HUDEP-2 (cell line): ENCODE data around the gene PPT2.

Experiments
- DNase-seq, 76 experiments: peaks; one replicate each; lab custom pipeline; 2025; ENCODE audit not compliant: unreplicated experiment in 76 of 76; lab: John Stamatoyannopoulos, UW

The PPT2 gene, protein sequence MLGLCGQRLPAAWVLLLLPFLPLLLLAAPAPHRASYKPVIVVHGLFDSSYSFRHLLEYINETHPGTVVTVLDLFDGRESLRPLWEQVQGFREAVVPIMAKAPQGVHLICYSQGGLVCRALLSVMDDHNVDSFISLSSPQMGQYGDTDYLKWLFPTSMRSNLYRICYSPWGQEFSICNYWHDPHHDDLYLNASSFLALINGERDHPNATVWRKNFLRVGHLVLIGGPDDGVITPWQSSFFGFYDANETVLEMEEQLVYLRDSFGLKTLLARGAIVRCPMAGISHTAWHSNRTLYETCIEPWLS

DNA sequence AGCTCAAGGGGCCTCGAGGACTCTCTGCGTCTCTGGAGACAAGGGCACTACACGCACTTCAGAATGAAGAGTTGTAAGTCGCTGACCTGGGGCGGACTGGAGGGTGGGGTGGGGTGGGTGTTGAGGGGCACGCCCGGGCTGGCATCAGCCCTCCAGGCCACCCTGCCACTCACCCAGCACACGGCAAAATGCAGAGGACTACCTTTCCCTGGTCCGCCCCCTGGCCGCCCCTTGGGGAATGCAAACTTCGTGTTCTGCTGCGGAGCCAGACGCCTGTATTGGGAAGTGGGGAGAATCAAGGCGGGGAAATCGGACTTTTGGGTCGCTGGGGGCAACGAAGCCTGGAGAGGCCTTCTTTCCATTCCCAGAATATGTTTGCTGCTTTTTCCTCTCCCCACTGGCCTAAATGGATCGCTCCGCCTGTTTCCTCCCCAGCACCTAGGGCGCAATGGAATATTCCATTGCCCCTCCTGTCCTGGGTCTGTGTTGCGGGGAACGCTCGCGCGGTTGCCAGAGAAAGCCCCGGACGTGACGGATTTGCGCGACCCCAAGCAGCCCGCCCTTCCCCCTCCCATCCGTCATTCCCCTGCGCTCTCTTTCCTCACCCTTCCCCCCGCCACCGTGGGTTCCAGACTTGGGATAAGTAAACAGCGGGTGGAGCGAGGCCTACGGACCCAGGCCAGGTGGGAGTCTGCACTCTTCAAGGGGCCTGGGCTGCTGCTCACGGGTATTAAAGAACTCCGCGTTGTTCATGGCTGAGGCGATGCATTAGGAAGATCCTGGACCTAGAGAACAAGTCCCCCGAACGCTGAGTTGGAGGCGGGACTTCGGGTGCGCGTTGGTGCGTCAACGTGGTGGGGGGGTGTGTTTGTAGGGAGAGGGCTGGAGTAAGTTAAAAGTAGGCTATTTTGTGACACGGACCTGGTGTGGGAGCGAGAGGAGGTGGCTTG is at the start of gene PPT2:
Gene PPT2 (plus strand): TSS at position 578 of the 950 bp plus-strand sequence. CDS start 454 bp downstream, outside the sequence.
- DNase-seq, result peak in 74 of 76 experiments; percentile 69 to 97 (median 90)

GRCh38 chr6:32105433-32105832 is 48.5 kb upstream of the PPT2 start:
- DNase-seq, result peak in 30 of 76 experiments; percentile 13 to 53 (median 30)

DNA sequence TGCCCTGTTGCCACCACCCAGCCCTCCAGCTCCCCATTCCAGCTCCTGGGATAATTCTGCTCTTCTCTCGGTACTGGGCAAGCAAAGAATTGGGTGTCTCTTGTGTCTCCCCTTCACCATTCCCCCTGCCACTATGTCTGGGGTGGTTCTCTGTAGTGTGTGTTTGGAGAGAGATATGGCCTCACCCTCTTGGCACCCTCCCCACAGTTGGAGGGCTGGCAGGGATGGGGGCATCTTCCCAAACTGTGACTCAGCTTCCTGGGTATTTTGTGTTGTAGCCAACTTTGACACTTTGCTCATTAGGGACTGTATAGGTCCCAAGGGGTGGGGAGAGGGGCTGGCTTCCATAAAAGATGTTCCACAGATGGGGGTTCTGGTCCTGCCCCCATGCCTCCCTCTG is 46.5 kb upstream of the PPT2 start:
- peak in 68 of 76 experiments; percentile 7 to 91 (median 70) for DNase-seq

- peak in 37 of 76 experiments; percentile 14 to 69 (median 39) for DNase-seq
Observed at GRCh38 chr6:32108094-32108627, 45.8 kb upstream of the PPT2 start.

DNA sequence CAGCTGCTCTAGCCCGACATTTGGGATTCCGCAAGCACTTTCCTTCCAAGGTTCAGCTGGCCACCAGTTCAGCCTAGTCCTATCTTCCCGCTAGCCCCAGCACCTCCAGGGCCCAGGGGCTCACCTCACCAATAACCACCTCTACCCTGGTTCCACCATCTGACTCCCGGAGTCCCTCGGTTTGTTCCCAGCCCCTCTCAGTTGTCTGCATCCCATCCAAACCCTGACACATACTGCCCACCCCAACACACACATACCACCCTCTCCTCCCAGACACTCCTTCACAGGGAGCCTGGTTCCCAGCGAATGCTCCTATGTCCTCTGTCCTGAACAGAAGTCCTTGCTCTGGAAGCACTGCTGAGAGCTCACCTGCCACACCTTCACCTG is 45.2 kb upstream of the PPT2 start:
- no peak for DNase-seq

DNA sequence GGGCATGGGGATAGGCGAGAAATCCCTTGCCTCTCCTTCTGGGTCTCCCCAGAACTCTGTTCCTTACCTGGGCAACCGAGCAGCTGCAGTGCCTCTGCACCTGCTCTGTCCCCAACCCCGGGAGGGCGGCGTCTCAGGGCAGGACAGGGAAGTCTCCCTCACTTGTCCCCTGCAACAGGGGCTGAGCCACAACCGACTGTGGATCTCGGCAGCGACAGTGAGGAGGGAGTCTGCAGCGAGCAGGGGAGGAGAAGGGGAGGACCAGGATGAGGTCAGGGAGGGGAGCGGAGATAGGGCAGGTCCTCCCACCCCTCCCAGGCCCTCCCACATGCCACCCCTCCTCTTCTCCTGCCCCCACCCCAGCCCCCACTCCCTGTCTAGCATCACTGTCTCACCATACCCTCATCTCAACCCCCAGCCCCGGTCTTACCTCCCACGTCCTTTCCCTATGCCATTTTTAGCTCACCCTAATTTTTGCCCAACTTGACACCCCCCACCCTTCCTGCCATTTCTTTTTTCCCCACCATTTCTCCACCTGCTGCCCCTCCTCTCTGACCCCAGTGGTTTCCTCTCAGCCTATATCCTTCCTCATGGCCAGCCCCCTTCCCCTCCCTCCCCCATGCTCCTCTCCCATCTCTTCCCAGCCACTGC is 44.7 kb upstream of the PPT2 start, which contains the start of gene TNXB:
Gene TNXB (minus strand): TSS at position 225 of the 651 bp plus-strand sequence. CDS start 11,140 bp downstream, outside the sequence.
- DNase-seq, result peak in 45 of 76 experiments; percentile 14 to 74 (median 45)

- peak in 1 of 76 experiments; percentile 45 for DNase-seq
Observed at GRCh38 chr6:32109765-32110160, 44.2 kb upstream of the PPT2 start.

DNA sequence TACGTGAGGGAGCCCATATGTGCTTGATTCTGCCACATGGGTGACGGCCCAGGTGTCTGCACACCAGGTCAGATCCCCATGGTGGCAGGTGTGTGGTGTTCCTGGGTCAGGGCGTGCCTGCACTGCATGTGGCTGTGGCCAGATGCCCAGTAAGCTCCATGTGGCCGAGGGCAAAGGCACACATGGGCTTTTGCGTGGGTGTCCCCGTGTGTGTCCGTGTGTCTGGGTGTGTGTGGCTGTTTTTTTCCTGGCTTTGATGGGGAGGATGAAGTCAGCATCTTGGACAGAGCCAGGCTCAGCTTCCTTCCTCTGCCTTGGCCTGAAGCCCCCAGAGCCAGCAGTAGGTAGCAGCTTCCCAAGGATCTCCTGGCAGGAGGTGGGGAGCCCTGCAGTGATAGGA is 43.3 kb upstream of the PPT2 start:
- DNase-seq, result peak in 3 of 76 experiments; percentile 16 to 44 (median 29)

GRCh38 chr6:32111424-32112066 is 42.4 kb upstream of the PPT2 start:
- no peak for DNase-seq

- no peak for DNase-seq
Observed at GRCh38 chr6:32112431-32112980, 41.4 kb upstream of the PPT2 start.

- peak in 11 of 76 experiments; percentile 9 to 49 (median 23) for DNase-seq
Observed at GRCh38 chr6:32113386-32114352, 40.3 kb upstream of the PPT2 start.

DNA sequence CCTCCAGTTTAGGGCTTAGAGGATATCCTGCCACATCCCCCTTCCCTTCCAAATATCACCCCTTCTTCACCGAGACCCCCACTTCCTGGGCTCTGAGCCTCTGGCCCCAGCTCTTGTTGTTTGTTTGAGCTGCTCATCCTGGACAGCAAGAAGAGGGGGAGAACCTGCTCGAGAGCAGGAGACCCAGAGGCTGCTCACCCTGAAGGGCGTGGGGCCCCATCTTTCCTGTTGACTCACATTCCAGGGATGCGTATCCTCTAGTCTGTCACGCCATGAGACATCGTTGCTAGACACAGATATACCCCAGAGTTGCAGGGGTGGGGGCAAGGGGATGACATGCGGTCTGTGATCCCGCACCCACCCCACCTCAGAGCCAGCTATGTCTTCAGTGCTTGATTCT is 39.1 kb upstream of the PPT2 start:
- DNase-seq, result no peak

GRCh38 chr6:32115623-32116022 is 38.3 kb upstream of the PPT2 start:
- DNase-seq, result no peak

DNA sequence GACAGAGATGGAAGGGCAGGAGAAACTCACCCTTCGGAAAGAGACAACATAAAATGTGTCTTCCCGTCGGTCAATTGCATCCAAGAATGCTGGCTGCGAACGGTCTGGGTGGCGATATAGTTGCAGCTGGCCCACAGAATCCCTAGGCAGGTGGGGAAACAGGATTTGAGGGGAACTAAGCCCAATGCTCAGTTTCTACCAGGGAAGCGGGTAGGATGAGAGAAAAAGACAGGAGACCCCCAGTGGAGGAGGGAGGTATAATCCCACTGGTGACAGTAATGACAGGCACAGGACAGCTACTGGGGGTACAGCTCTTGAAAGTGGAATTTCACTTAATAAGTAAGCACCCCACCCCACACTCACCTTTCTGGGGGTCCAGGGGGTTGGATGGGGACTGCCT is 37.3 kb upstream of the PPT2 start:
- peak in 20 of 76 experiments; percentile 8 to 55 (median 24) for DNase-seq

GRCh38 chr6:32117461-32117860 is 36.5 kb upstream of the PPT2 start:
- DNase-seq, result no peak

GRCh38 chr6:32118782-32119628 is 34.9 kb upstream of the PPT2 start:
- DNase-seq, result peak in 70 of 76 experiments; percentile 40 to 92 (median 80)

- DNase-seq, result no peak
Observed at GRCh38 chr6:32120573-32121059, 33.3 kb upstream of the PPT2 start.
